Measurements from ENCODE around the gene UGT1A3.

- TF ChIP-seq POLR2A (IDR thresholded peaks at IDR 0.05) (no peak), CTCF (IDR thresholded peaks at IDR 0.05) (no peak)
Observed at GRCh38 chr2:233791883-233792329, 63.1 kb downstream of the UGT1A3 start.
